ENCODE results near the gene TMEM270. TPM values are rescaled to one million over a fixed set of nuclear protein-coding genes. Genes with fewer than 3 reads are reported as not detected.
A peak's percentile ranks its signal among the peaks of the same experiment; 100 is the strongest.

TMEM270 gene
- polyA plus RNA-seq, 1 of the 3 experiments (the other 2 are of a cell fraction) = 0.71 TPM

GRCh38 chr7:73822319-73823173 lies 38.4 kb upstream of the TMEM270 start:
- ChIA-PET CTCF (interaction anchor here (1.0 to 5.7 kb wide), 8 partner anchors 11 to 431 kb away, joined by 3 to 36 read pairs (median 4); partner anchors contain the start of gene ABHD11), POLR2A (interaction anchor here (0.7 to 1.5 kb wide), 3 partner anchors 11 to 74 kb away, joined by 3 read pairs; no protein-coding TSS in a partner anchor)
- Histone ChIP-seq H2AFZ (ENCODE audit: low read depth) (peak overlapping the region; percentile 37), H3F3A (replicated peaks; ENCODE audit: insufficient read depth) (peaks cover 35% of the 10 kb centered on the region), H3K9me3 (no peaks in the 10 kb centered on the region), H3K9ac (peak overlapping the region; percentile 55), H3K4me1 (ENCODE audit: control insufficient read depth in 1 of 2, insufficient read depth in 2 of 2, low read depth in 1 of 2, low read length in 1 of 2) (peaks cover 10 to 22% of the 10 kb centered on the region in 2 experiments), H3K79me2 (ENCODE audit: insufficient read depth) (no peaks in the 10 kb centered on the region), H4K20me1 (ENCODE audit: insufficient read depth) (no peaks in the 10 kb centered on the region), H3K27ac (ENCODE audit: low read depth in 2 of 2, low read length in 1 of 2) (peak overlapping the region; percentile 2 to 93; a peak in 3 of 4 replicates), H3K4me2 (peak overlapping the region; percentile 65), H3K36me3 (replicated peaks in 1 of 2; ENCODE audit: control insufficient read depth in 1 of 2, insufficient read depth in 2 of 2, low read length in 1 of 2) (no peaks in the 10 kb centered on the region), H3K27me3 (ENCODE audit: insufficient read depth) (no peaks in the 10 kb centered on the region), H3K9me2 (no peaks in the 10 kb centered on the region), H3K4me3 (ENCODE audit: low read depth in 2 of 2, low read length in 1 of 2) (no peak overlapping the region; a peak in 1 of 4 replicates)
- 13% methylated on average over 15 of the region's 15 CpGs for WGBS (ENCODE audit: low lambda C conversion rate)
- DNase-seq = peak; percentile 70
- TF ChIP-seq CHD2 (IDR thresholded peaks at IDR 0.05; ENCODE audit: low read length, partially characterized antibody) (no peak), TAF1 (IDR thresholded peaks at IDR 0.05; ENCODE audit: borderline replicate concordance, low read depth, low read length) (no peak; the same call in 1 of the 2 replicates), TEAD4 (IDR thresholded peaks at IDR 0.05; ENCODE audit: borderline replicate concordance, insufficient read depth) (peak; percentile 96), RAD21 (IDR thresholded peaks at IDR 0.05; ENCODE audit: low read length) (no peak), FOXM1 (IDR thresholded peaks at IDR 0.05; ENCODE audit: low read depth) (peak; percentile 78; the same call in 1 of the 2 replicates), SIN3A (IDR thresholded peaks at IDR 0.05; ENCODE audit: borderline replicate concordance, low read depth, low read length) (peak; percentile 86; the same call in 1 of the 2 replicates), FOSL2 (IDR thresholded peaks at IDR 0.05; ENCODE audit: borderline replicate concordance, low read depth) (peak; percentile 99), RCOR1 (IDR thresholded peaks at IDR 0.05; ENCODE audit: low read length) (no peak), POLR2AphosphoS5 (IDR thresholded peaks at IDR 0.05; ENCODE audit: low read depth, low read length) (peak; percentile 84; the same call in 1 of the 2 replicates), EP300 (IDR thresholded peaks at IDR 0.05; ENCODE audit: borderline replicate concordance in 1 of 2, low read depth in 1 of 2, low read length in 1 of 2) (peak; percentile 21 to 95; a peak in 2 of 4 replicates), YY1 (IDR thresholded peaks at IDR 0.05; ENCODE audit: low read depth) (no peak), ELF1 (IDR thresholded peaks at IDR 0.05) (no peak), RXRA (IDR thresholded peaks at IDR 0.05; ENCODE audit: borderline replicate concordance, low read depth) (peak; percentile 96; the same call in 1 of the 2 replicates), NFIC (IDR thresholded peaks at IDR 0.05; ENCODE audit: borderline replicate concordance) (peak; percentile 89), GATA2 (CRISPR knock-in tag; IDR thresholded peaks at IDR 0.05) (peak; percentile 80), GABPA (IDR thresholded peaks at IDR 0.05; ENCODE audit: low read depth) (no peak), SMC3 (IDR thresholded peaks at IDR 0.05; ENCODE audit: low read depth, low read length) (no peak), FOXJ3 (CRISPR knock-in tag; IDR thresholded peaks at IDR 0.05) (no peak)
- TF ChIP-seq, protein P1, sequence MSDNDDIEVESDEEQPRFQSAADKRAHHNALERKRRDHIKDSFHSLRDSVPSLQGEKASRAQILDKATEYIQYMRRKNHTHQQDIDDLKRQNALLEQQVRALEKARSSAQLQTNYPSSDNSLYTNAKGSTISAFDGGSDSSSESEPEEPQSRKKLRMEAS (IDR thresholded peaks at IDR 0.05; ENCODE audit: low read depth) = no peak; the same call in 1 of the 2 replicates
- TF ChIP-seq, protein P2, sequence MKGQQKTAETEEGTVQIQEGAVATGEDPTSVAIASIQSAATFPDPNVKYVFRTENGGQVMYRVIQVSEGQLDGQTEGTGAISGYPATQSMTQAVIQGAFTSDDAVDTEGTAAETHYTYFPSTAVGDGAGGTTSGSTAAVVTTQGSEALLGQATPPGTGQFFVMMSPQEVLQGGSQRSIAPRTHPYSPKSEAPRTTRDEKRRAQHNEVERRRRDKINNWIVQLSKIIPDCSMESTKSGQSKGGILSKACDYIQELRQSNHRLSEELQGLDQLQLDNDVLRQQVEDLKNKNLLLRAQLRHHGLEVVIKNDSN (IDR thresholded peaks at IDR 0.05; ENCODE audit: borderline replicate concordance, low read depth) = no peak
- TF ChIP-seq, protein P3, sequence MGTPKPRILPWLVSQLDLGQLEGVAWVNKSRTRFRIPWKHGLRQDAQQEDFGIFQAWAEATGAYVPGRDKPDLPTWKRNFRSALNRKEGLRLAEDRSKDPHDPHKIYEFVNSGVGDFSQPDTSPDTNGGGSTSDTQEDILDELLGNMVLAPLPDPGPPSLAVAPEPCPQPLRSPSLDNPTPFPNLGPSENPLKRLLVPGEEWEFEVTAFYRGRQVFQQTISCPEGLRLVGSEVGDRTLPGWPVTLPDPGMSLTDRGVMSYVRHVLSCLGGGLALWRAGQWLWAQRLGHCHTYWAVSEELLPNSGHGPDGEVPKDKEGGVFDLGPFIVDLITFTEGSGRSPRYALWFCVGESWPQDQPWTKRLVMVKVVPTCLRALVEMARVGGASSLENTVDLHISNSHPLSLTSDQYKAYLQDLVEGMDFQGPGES (IDR thresholded peaks at IDR 0.05; ENCODE audit: low read depth, low read length) = no peak
- TF ChIP-seq, protein P4, sequence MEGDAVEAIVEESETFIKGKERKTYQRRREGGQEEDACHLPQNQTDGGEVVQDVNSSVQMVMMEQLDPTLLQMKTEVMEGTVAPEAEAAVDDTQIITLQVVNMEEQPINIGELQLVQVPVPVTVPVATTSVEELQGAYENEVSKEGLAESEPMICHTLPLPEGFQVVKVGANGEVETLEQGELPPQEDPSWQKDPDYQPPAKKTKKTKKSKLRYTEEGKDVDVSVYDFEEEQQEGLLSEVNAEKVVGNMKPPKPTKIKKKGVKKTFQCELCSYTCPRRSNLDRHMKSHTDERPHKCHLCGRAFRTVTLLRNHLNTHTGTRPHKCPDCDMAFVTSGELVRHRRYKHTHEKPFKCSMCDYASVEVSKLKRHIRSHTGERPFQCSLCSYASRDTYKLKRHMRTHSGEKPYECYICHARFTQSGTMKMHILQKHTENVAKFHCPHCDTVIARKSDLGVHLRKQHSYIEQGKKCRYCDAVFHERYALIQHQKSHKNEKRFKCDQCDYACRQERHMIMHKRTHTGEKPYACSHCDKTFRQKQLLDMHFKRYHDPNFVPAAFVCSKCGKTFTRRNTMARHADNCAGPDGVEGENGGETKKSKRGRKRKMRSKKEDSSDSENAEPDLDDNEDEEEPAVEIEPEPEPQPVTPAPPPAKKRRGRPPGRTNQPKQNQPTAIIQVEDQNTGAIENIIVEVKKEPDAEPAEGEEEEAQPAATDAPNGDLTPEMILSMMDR (IDR thresholded peaks at IDR 0.05) = no peak
- TF ChIP-seq, protein P5, sequence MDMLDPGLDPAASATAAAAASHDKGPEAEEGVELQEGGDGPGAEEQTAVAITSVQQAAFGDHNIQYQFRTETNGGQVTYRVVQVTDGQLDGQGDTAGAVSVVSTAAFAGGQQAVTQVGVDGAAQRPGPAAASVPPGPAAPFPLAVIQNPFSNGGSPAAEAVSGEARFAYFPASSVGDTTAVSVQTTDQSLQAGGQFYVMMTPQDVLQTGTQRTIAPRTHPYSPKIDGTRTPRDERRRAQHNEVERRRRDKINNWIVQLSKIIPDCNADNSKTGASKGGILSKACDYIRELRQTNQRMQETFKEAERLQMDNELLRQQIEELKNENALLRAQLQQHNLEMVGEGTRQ (IDR thresholded peaks at IDR 0.05; ENCODE audit: borderline replicate concordance, low read depth, low read length) = no peak
- TF ChIP-seq, protein P6, sequence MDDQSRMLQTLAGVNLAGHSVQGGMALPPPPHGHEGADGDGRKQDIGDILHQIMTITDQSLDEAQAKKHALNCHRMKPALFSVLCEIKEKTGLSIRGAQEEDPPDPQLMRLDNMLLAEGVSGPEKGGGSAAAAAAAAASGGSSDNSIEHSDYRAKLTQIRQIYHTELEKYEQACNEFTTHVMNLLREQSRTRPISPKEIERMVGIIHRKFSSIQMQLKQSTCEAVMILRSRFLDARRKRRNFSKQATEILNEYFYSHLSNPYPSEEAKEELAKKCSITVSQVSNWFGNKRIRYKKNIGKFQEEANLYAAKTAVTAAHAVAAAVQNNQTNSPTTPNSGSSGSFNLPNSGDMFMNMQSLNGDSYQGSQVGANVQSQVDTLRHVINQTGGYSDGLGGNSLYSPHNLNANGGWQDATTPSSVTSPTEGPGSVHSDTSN (IDR thresholded peaks at IDR 0.05) = peak; percentile 74

All from SK-N-SH (cell line).